Body of pancreas (tissue), 4 donors: Measurements from ENCODE around the gene ZNF175.

Source experiments
- POLR2A ChIP-seq, 3 donors: fragments of 450-650 bp; IDR thresholded peaks; one replicate each; pipeline ENCODE4 v1.6.1; 2016; ENCODE audit warnings: antibody characterized with exemption in 3 of 3, mild to moderate bottlenecking in 2 of 3
- TF ChIP-seq, protein P1 (sequence below), 7 experiments: fragments of 450-650 bp in 4 of 7; fragments of 200-600 bp in 3 of 7; sonication (generic) in 3 of 7; IDR thresholded peaks; one replicate each; pipeline ENCODE4 v1.5.1; 2016 to 2019; ENCODE audit warnings: antibody characterized with exemption in 7 of 7

DNA sequence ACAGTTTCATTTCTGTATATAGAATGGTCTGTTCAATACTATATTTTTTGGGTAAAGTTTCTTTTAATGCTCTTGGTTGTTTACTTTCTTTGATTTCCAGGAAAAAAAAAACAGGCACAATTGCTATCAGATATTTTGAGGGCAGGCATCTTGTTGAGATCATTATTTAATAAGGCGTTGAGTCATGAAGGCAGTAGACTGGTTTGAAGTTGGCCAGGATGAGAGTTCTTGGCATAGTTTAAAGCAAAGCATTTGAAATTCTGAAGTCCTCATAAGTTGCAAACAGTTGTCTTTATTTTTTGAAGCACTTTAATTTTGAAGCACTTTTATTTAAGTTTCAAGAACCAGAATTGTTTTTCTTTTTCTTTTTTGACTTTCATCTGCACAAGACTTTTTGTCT, 2.6 kb upstream of the ZNF175 start:
- TF ChIP-seq POLR2A (IDR thresholded peaks at IDR 0.05) = no peak
- TF ChIP-seq, protein P1, sequence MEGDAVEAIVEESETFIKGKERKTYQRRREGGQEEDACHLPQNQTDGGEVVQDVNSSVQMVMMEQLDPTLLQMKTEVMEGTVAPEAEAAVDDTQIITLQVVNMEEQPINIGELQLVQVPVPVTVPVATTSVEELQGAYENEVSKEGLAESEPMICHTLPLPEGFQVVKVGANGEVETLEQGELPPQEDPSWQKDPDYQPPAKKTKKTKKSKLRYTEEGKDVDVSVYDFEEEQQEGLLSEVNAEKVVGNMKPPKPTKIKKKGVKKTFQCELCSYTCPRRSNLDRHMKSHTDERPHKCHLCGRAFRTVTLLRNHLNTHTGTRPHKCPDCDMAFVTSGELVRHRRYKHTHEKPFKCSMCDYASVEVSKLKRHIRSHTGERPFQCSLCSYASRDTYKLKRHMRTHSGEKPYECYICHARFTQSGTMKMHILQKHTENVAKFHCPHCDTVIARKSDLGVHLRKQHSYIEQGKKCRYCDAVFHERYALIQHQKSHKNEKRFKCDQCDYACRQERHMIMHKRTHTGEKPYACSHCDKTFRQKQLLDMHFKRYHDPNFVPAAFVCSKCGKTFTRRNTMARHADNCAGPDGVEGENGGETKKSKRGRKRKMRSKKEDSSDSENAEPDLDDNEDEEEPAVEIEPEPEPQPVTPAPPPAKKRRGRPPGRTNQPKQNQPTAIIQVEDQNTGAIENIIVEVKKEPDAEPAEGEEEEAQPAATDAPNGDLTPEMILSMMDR (IDR thresholded peaks at IDR 0.05) = no peak
